Activated T-helper 1 cell treated with anti-CD3 and anti-CD28 coated beads, Interleukin-12 subunit alpha, Interleukin-12 subunit beta, Interleukin-2, Interleukin-4 antibody, amounts not matched to agents 30 ng/mL and 10 ng/mL and 1 ng/mL, durations not matched to agents 14 hours and 24 hours and 36 hours (primary cell): ENCODE results near the gene TSPAN5. TPM values are rescaled to one million over a fixed set of nuclear protein-coding genes. Genes with fewer than 3 reads are reported as not detected.
A peak's percentile ranks its signal among the peaks of the same experiment; 100 is the strongest.

ENCODE experiments used
- DNase-seq: peaks from one replicate; pipeline ENCODE4 v3.0.0; 2021; ENCODE audit warnings: low spot score
- H3K27ac Mint-ChIP-seq: one replicate; pipeline ENCODE4 v1.8.0; 2021; ENCODE audit warnings: mild to moderate bottlenecking, mixed read lengths
- H3K27me3 Mint-ChIP-seq: one replicate; pipeline ENCODE4 v1.8.0; 2022; ENCODE audit warnings: mild to moderate bottlenecking, moderate library complexity, mixed read lengths; ENCODE audit not compliant: insufficient read depth
- H3K36me3 Mint-ChIP-seq: one replicate; pipeline ENCODE4 v1.8.0; 2021; ENCODE audit warnings: low read depth, mixed read lengths
- H3K4me1 Mint-ChIP-seq: one replicate; pipeline ENCODE4 v1.8.0; 2021; ENCODE audit warnings: low read depth, mixed read lengths
- H3K4me3 Mint-ChIP-seq: one replicate; pipeline ENCODE4 v1.8.0; 2021; ENCODE audit warnings: mild to moderate bottlenecking, moderate library complexity, mixed read lengths
- H3K9me3 Mint-ChIP-seq: one replicate; pipeline ENCODE4 v1.8.0; 2021; ENCODE audit warnings: mixed read lengths
- intact Hi-C: fragments of 100-400 bp; cut with micrococcal nuclease; formaldehyde crosslinking; loops from one replicate; pipeline ENCODE4 v1.15.1; 2024
- total RNA-seq: library from RNA; stranded (reverse); gene quantifications from 2 replicates; pipeline ENCODE4 v1.2.3, GENCODE V29; 2022

The TSPAN5 gene
- total RNA-seq, 1 donor from 2014 or later: 34.1 TPM

DNA sequence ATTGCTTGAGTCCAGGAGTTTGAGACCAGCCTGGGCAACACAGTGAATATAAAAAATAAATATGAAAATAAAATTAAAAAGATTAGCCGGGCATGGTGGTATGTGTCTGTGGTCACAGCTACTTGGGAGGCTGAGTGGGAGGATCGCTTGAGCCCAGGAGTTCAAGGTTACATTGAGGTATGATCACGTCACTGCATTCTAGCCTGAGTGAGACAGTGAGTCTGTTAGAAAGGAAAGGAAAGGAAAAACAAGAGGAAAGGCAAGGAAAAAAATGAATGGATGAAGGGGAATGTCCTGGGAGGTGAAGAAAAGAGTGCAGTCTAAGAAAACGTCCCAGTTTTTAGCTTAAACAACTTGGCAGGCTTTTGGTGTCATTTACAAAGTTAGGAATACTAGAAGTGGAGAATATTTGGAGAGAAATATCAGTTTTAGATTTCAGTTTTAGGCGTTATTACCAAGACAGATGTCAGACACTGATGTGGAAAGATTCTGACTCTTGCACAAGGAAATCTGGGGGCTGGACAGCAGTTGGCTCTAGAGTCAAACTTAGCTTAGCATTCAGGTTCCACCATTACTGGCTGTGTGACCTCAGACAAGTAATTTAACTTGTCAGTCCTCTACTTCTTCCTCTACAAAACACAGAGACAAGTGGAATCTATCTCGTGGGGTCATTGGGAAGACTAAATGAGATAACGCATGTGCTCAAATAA, 139.0 kb downstream of the TSPAN5 start:
- intact Hi-C loops: loop anchor here (1.0 kb wide), 2 partner anchors 8 to 10 kb away; no protein-coding TSS in a partner anchor
- peaks cover 7% of the 10 kb centered on the region for H3K9me3 Mint-ChIP-seq
- peaks cover 81% of the 10 kb centered on the region for H3K4me1 Mint-ChIP-seq
- peaks cover 24% of the 10 kb centered on the region for H3K36me3 Mint-ChIP-seq
- no peak overlapping the region for H3K4me3 Mint-ChIP-seq
- H3K27me3 Mint-ChIP-seq: no peaks in the 10 kb centered on the region
- peak overlapping the region; percentile 40 for H3K27ac Mint-ChIP-seq
- no peak for DNase-seq

DNA sequence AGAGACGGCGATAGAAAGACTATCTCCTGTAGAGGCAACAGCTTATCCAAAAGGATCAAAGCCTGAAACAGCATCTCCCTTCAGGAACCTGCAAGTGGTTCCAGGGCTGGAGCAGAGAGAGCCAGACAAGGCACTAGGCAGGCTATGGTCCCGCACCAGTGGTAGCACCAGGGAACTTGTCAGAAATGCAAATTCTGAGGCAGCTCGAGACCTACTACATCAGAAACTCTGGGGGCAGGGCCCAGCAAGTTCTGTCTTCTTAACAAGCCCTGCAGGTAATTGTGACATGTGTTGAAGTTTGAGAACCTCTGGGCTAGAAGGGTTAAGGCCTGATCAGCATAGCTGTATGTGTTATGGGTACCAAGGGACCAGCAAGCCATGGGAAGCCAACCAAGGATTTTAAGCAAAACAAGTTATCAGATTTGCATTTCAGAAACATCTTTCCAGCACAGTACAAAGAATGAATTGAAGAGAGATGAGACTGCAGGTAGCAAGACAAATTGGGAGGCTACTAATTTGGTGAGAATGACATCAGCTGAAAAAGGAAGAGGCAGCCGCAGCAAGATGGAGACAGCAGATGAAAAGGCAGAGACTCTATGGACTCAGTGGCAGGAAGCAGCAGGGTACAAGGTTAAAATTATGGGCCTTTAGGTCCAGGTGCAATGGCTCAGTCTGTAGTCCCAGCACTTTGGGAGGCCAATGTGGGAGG, 139.7 kb downstream of the TSPAN5 start:
- H3K27ac Mint-ChIP-seq: peak overlapping the region; percentile 79
- intact Hi-C loops: loop anchor here (1.0 kb wide), 2 partner anchors 7 to 11 kb away; no protein-coding TSS in a partner anchor
- H3K27me3 Mint-ChIP-seq: no peaks in the 10 kb centered on the region
- H3K9me3 Mint-ChIP-seq: peaks cover 7% of the 10 kb centered on the region
- DNase-seq: no peak
- H3K36me3 Mint-ChIP-seq: peaks cover 24% of the 10 kb centered on the region
- H3K4me1 Mint-ChIP-seq: peaks cover 80% of the 10 kb centered on the region
- peak overlapping the region; percentile 46 for H3K4me3 Mint-ChIP-seq

DNA sequence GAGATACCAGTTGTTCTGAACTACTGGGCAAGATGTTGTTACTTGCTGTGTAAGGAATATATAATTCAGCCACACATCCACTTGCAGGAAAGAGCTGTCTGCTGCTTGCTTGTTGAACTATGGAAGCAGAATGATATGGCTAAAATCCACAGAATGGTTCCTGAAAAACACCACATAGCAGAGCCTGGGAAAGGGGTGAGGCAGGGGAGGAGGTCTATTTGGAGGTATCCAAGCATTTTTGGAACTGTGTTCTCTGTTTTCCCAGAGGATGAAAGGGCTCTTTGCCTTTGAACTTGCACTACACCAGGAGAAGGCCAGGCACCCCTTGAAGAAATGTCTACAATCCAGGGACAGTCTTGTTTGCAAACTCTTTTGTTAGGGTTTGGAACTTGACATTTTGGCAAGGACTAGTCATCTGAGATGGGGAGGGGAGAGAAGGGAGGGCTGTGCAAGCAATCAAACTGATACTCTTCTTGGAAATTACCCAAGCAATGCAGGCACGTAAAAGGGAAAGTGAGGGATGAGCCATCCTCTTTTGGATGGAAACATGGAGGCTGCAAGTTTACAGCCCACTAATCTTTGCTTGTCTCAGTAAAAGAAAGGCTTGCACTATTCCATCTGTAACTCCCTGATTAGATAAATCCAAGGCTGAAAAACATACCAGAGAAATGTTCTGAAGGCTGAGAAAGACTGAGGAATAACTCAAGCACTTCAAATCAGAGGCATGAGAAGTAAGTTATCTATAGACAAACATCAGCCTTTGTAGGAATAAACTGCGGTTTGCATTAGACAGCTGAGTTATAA, 141.0 kb downstream of the TSPAN5 start:
- Mint-ChIP-seq H3K27ac (peak overlapping the region; percentile 41), H3K36me3 (peaks cover 29% of the 10 kb centered on the region), H3K4me3 (peak overlapping the region; percentile 7), H3K9me3 (peaks cover 7% of the 10 kb centered on the region), H3K4me1 (peaks cover 84% of the 10 kb centered on the region), H3K27me3 (no peaks in the 10 kb centered on the region)
- no peak for DNase-seq
- intact Hi-C loops: loop anchor here (1.0 kb wide), 1 partner anchor 85 kb away; no protein-coding TSS in a partner anchor

DNA sequence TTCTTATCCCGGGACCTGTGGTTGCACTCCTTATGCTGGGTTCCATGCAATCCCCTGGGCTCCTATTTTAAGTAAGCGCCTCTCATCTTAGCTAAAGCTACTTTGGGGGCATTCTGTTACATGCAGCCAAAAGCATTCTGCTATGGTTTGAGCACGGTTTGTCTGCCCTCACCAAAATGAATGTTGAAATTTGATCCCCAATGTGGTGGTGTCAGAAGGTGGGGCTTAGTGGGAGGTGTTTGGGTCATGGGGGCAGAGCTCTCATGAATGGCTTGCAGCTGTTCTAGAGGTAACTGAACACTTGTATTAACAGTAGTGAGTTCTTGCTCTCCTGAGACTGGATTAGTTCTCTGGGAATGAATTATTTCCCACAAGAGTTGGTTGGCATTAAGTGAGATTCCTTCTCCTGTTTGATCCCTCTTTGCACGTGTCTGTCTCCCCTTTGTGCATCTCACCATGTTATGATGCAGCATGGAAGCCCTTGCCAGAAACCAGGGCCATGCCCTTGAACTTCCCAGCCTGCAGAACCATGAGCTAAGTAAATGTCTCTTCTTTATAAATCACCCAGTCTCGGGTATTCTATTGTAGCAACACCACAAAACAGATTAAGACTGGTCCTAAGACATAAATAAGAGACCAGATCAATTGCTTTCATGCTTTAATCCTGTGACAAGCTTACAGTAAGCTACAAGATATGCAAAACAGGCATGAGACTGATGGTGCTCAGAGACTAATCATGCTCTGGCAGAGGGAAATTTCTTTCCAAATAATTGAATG, 141.8 kb downstream of the TSPAN5 start:
- H3K36me3 Mint-ChIP-seq: peaks cover 29% of the 10 kb centered on the region
- DNase-seq: no peak
- intact Hi-C loops: loop anchor here (1.0 kb wide), 1 partner anchor 86 kb away; no protein-coding TSS in a partner anchor
- H3K9me3 Mint-ChIP-seq: peaks cover 7% of the 10 kb centered on the region
- H3K27me3 Mint-ChIP-seq: no peaks in the 10 kb centered on the region
- H3K4me3 Mint-ChIP-seq: no peak overlapping the region
- H3K4me1 Mint-ChIP-seq: peaks cover 80% of the 10 kb centered on the region
- peak overlapping the region; percentile 41 for H3K27ac Mint-ChIP-seq

DNA sequence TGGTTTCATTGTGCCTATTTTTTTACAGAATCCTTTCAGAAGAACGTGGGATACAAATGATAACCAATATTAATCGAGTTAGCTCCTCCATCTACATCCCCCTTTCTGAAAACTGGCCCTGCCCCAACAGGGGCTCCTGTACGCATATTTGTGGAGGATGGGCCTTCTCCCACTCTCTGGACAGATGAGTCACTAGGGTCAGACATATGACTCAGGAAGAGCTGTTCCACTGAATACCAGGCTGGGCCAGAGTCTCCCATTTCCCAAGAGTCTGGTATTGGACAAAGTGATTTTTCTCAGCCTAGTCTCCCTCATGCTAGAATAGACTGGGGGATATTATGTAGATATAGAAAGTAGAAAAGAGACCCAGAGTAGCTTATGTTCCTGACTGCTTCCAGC, 142.4 kb downstream of the TSPAN5 start:
- H3K4me1 Mint-ChIP-seq: peaks cover 79% of the 10 kb centered on the region
- peak overlapping the region; percentile 57 for H3K4me3 Mint-ChIP-seq
- peaks cover 7% of the 10 kb centered on the region for H3K9me3 Mint-ChIP-seq
- H3K36me3 Mint-ChIP-seq: peaks cover 29% of the 10 kb centered on the region
- H3K27me3 Mint-ChIP-seq: no peaks in the 10 kb centered on the region
- no peak for DNase-seq
- peak overlapping the region; percentile 9 for H3K27ac Mint-ChIP-seq
- intact Hi-C loops: no loop called here

DNA sequence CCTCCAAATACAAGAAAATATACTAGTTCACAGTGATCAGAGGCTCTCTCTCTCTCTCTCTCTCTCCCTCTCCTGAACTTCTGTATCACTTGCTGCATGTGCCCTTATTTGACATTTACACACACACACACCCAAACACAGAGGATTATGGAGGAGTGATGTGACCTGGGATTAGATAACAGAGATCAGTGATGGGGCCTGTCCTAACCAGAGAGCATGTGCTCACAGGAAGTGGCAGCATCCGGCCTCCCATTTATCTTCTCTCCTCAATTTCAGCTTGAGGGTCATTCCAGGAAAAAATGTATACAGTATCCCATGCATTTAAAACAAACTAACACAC, 143.0 kb downstream of the TSPAN5 start:
- DNase-seq: no peak
- no peak overlapping the region for H3K4me3 Mint-ChIP-seq
- peaks cover 85% of the 10 kb centered on the region for H3K4me1 Mint-ChIP-seq
- H3K36me3 Mint-ChIP-seq: peaks cover 29% of the 10 kb centered on the region
- peak overlapping the region; percentile 33 for H3K27ac Mint-ChIP-seq
- intact Hi-C loops: no loop called here
- H3K27me3 Mint-ChIP-seq: no peaks in the 10 kb centered on the region
- peaks cover 7% of the 10 kb centered on the region for H3K9me3 Mint-ChIP-seq

DNA sequence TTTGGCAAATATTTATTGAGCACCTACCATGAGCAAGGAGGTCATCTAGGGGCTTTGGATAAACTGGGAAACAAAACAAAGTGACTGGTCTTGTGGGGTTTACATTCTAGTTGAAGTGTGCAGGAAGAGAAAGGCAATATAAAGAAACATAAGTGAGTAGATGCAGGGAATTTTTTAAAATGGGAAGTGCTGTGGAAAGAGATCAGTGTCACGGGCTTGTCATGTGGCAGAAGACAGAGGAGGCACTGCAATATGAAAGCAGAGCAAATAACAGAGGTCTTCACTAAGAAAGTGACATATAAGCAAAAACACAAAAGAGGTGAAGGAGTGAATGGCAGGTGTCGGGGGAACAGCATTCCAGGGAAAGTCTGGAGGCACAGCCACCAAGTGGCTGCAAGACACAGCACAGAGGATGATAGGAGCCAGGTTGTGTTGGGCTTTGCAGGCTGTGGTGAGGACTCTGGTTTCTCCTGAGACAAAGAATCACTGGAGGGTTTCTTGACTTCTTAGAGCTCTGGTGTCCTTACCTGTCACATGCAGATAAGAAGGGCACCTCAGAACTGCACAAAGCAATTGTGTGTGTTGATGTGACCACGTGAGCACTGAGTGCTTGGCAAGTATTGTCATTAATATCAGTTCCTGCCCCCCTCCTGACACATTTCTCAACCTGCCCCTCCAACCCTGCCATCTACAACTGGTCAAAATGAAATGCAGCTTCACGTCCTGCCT, 143.5 kb downstream of the TSPAN5 start:
- DNase-seq: no peak
- peaks cover 7% of the 10 kb centered on the region for H3K9me3 Mint-ChIP-seq
- no peaks in the 10 kb centered on the region for H3K27me3 Mint-ChIP-seq
- no peak overlapping the region for H3K4me3 Mint-ChIP-seq
- H3K36me3 Mint-ChIP-seq: peaks cover 29% of the 10 kb centered on the region
- intact Hi-C loops: loop anchor here (5.0 kb wide), 1 partner anchor 253 kb away; the partner anchor contains the start of gene RAP1GDS1
- peaks cover 87% of the 10 kb centered on the region for H3K4me1 Mint-ChIP-seq
- H3K27ac Mint-ChIP-seq: peak overlapping the region; percentile 35

DNA sequence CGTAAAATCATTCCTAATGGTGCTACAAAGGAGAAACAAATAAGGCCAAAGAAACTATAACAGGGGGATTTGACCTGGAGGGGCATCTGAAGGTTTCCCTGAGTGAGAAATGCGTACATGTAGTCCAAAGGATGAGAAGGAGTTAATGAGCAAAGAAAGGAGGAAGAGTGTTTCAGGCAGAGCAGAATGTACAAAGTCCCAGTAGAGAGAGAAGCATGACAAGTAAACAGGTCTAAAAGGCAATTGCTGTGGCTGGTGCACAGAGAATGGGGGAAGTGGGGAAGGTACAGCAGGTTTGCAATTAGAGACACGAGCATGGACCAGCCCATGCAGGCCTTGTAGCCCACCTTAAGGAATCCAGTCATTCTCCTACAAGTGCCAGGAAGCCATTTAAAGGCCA, 145.5 kb downstream of the TSPAN5 start:
- peaks cover 7% of the 10 kb centered on the region for H3K9me3 Mint-ChIP-seq
- H3K36me3 Mint-ChIP-seq: peaks cover 32% of the 10 kb centered on the region
- DNase-seq: no peak
- no peak overlapping the region for H3K27ac Mint-ChIP-seq
- no peaks in the 10 kb centered on the region for H3K27me3 Mint-ChIP-seq
- intact Hi-C loops: loop anchor here (5.0 kb wide), 1 partner anchor 251 kb away; the partner anchor contains the start of gene RAP1GDS1
- H3K4me3 Mint-ChIP-seq: no peak overlapping the region
- peaks cover 87% of the 10 kb centered on the region for H3K4me1 Mint-ChIP-seq

DNA sequence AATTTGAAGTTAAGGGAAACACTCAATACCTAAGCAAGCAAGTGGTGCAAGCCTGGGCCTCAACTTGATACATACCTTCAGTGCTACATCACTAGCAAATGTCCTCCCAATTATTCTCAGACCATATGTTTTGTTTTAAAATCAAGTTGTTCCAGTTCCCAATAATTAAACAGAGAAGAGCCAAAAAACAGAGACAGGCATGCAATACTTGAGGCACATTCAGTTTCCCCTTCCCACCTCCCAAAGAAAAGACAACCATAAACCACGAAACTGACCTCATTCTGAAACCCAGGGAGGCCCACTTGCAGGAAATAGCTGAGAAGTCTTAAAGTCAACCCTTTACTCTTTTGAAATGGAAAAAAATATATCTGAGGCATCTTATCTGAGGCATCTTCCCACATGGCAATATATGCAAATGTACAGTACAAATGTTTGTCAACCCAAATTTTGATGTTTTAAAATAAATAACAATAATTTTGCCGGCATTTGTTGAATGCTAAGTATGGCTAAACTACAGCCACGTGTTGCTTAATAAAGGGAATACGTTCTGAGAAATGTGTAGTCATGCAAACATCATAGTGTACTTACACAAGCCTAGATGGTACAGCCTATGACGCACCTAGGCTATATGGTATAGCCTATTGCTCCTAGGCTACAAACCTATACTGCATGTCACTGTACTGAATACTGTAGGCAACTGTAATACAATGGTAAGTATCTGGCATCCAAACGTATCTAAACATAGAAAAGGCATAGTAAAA, 147.5 kb downstream of the TSPAN5 start:
- Mint-ChIP-seq H3K36me3 (peaks cover 23% of the 10 kb centered on the region), H3K27ac (peak overlapping the region; percentile 83), H3K4me1 (peaks cover 85% of the 10 kb centered on the region), H3K4me3 (peak overlapping the region; percentile 47), H3K9me3 (peaks cover 1% of the 10 kb centered on the region), H3K27me3 (no peaks in the 10 kb centered on the region)
- peak; percentile 34 for DNase-seq
- intact Hi-C loops: loop anchor here (1.0 to 5.0 kb wide), 10 partner anchors 8 to 249 kb away; partner anchors contain the start of gene RAP1GDS1

DNA sequence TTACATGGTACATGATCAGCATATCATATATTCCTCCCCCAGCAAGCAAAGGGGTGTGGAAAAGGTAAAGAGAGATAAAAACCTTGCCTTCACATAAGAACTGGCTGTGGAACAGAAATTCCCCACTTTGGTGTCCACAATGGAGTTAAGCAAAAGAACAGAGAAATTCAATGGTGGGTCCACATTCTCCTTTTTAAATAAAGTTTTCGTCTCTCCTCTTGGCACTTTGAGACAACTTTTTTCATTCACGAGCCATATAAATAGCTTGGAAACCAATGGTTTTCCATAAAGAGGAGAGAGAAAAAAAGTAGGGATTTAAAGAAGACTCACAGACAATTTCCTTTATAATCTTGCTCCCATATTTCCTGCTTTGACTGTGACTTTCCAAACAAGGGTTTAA, 148.1 kb downstream of the TSPAN5 start:
- Mint-ChIP-seq H3K4me1 (peaks cover 84% of the 10 kb centered on the region), H3K9me3 (no peaks in the 10 kb centered on the region), H3K27me3 (no peaks in the 10 kb centered on the region), H3K4me3 (peak overlapping the region; percentile 47), H3K27ac (peak overlapping the region; percentile 83), H3K36me3 (peaks cover 26% of the 10 kb centered on the region)
- intact Hi-C loops: loop anchor here (5.0 kb wide), 1 partner anchor 248 kb away; the partner anchor contains the start of gene RAP1GDS1
- no peak for DNase-seq

DNA sequence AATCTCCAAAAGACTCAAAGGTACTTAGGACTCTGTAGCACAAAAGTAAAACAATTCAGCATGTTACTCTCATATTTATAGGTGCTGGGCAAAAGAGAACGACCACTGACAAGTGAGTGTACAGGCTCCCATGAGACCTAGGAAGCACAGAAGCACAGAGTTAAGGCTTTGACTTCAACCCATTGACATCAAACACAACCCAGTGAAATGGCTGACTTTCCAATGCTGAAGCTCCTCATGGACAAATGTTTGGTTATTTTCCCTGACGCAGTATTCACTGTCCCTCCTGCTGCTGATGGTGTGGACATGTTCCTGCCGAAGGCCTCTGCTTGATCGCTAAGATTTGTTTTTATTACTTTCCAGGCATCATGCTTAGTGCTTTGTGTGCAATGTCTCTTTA, 148.7 kb downstream of the TSPAN5 start:
- no peaks in the 10 kb centered on the region for H3K27me3 Mint-ChIP-seq
- H3K36me3 Mint-ChIP-seq: peaks cover 25% of the 10 kb centered on the region
- no peak for DNase-seq
- H3K4me3 Mint-ChIP-seq: no peak overlapping the region
- peak overlapping the region; percentile 19 for H3K27ac Mint-ChIP-seq
- intact Hi-C loops: loop anchor here (1.0 to 5.0 kb wide), 2 partner anchors 8 to 247 kb away; partner anchors contain the start of gene RAP1GDS1
- H3K9me3 Mint-ChIP-seq: no peaks in the 10 kb centered on the region
- H3K4me1 Mint-ChIP-seq: peaks cover 82% of the 10 kb centered on the region
